Measurements from ENCODE around the gene PLK3.

Gene PLK3

GRCh38 chr1:44803062-44803311, 2.8 kb downstream of the PLK3 start:
- TF ChIP-seq REST (IDR thresholded peaks at IDR 0.05; ENCODE audit: insufficient replicate concordance, low read depth): no peak
- Histone ChIP-seq H3K4me3 (replicated peaks; ENCODE audit: insufficient read depth, low read length) (no peak overlapping the region), H3K27ac (replicated peaks) (no peak overlapping the region), H3K27me3 (ENCODE audit: insufficient read depth, poor library complexity, severe bottlenecking) (no peaks in the 10 kb centered on the region)
- no peak for DNase-seq (ENCODE audit: low read depth in 1 of 2, low spot score in 1 of 2)

- Histone ChIP-seq H3K27ac (replicated peaks) (no peak overlapping the region), H3K4me3 (replicated peaks; ENCODE audit: insufficient read depth, low read length) (no peak overlapping the region), H3K27me3 (ENCODE audit: insufficient read depth, poor library complexity, severe bottlenecking) (no peaks in the 10 kb centered on the region)
- DNase-seq (ENCODE audit: low read depth in 1 of 2, low spot score in 1 of 2): no peak
- TF ChIP-seq SPI1 (IDR thresholded peaks at IDR 0.05; ENCODE audit: borderline replicate concordance, low read depth) (no peak), GABPA (IDR thresholded peaks at IDR 0.05; ENCODE audit: low read depth) (no peak), POLR2AphosphoS5 (IDR thresholded peaks at IDR 0.05; ENCODE audit: low read depth) (no peak), REST (IDR thresholded peaks at IDR 0.05; ENCODE audit: insufficient replicate concordance, low read depth) (no peak)
- TF ChIP-seq, protein P1, sequence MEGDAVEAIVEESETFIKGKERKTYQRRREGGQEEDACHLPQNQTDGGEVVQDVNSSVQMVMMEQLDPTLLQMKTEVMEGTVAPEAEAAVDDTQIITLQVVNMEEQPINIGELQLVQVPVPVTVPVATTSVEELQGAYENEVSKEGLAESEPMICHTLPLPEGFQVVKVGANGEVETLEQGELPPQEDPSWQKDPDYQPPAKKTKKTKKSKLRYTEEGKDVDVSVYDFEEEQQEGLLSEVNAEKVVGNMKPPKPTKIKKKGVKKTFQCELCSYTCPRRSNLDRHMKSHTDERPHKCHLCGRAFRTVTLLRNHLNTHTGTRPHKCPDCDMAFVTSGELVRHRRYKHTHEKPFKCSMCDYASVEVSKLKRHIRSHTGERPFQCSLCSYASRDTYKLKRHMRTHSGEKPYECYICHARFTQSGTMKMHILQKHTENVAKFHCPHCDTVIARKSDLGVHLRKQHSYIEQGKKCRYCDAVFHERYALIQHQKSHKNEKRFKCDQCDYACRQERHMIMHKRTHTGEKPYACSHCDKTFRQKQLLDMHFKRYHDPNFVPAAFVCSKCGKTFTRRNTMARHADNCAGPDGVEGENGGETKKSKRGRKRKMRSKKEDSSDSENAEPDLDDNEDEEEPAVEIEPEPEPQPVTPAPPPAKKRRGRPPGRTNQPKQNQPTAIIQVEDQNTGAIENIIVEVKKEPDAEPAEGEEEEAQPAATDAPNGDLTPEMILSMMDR (IDR thresholded peaks at IDR 0.05; ENCODE audit: insufficient read depth, low read length): no peak
Observed at GRCh38 chr1:44803312-44804095, 3.3 kb downstream of the PLK3 start.

- no peak overlapping the region for H3K27ac ChIP-seq (replicated peaks)
- H3K27me3 ChIP-seq (ENCODE audit: insufficient read depth, poor library complexity, severe bottlenecking): no peaks in the 10 kb centered on the region
- DNase-seq (ENCODE audit: low read depth in 1 of 2, low spot score in 1 of 2): no peak
- TF ChIP-seq, protein P1 (IDR thresholded peaks at IDR 0.05; ENCODE audit: insufficient read depth, low read length): no peak
- TF ChIP-seq GABPA (IDR thresholded peaks at IDR 0.05; ENCODE audit: low read depth): no peak
- no peak for TF ChIP-seq SPI1 (IDR thresholded peaks at IDR 0.05; ENCODE audit: borderline replicate concordance, low read depth)
- no peak for TF ChIP-seq REST (IDR thresholded peaks at IDR 0.05; ENCODE audit: insufficient replicate concordance, low read depth)
- TF ChIP-seq POLR2AphosphoS5 (IDR thresholded peaks at IDR 0.05; ENCODE audit: low read depth): no peak
- H3K4me3 ChIP-seq (replicated peaks; ENCODE audit: insufficient read depth, low read length): no peak overlapping the region
Observed at GRCh38 chr1:44805311-44806024, 5.3 kb downstream of the PLK3 start.
